H1 (cell line): ENCODE results near the gene EML1. TPM values are rescaled to one million over a fixed set of nuclear protein-coding genes. Genes with fewer than 3 reads are reported as not detected.

Experiments
- CTCF ChIA-PET: fragments of 300-600 bp; sonication (Branson Sonifier 250); formaldehyde crosslinking; loops from one replicate; lab custom pipeline; 2021; ENCODE audit not compliant: partially characterized antibody; lab: Charles Lee
- POLR2A ChIA-PET: fragments of 300-600 bp; sonication (Branson Sonifier 250); formaldehyde crosslinking; loops from one replicate; lab custom pipeline; 2021; ENCODE audit warnings: inconsistent platforms; ENCODE audit not compliant: partially characterized antibody; lab: Charles Lee
- DNase-seq, 2 experiments: peaks; one replicate each; pipeline versions ENCODE4 v3.0.0 to v3.0.0-alpha.2; 2010 to 2022; ENCODE audit warnings: low spot score in 2 of 2, low read depth in 1 of 2, mixed read lengths in 1 of 2
- FAIRE-seq: peaks from 2 replicates; lab custom pipeline; 2011; peaks lifted over from hg19 to GRCh38; lab: Jason Lieb, UNC
- H2AFZ ChIP-seq: 2 replicates; pipeline ENCODE4 v1.8.1; 2012; ENCODE audit warnings: low read length, inconsistent platforms
- H2AK5ac ChIP-seq: 2 replicates; pipeline ENCODE4 v1.6.1; 2013; ENCODE audit warnings: low read depth, low read length
- H2BK120ac ChIP-seq: replicated peaks from 2 replicates; pipeline ENCODE3; 2013; ENCODE audit warnings: low read depth, low read length, inconsistent platforms
- H2BK12ac ChIP-seq: 2 replicates; pipeline ENCODE4 v1.6.1; 2013; ENCODE audit warnings: low read depth, low read length
- H2BK15ac ChIP-seq: 2 replicates; pipeline ENCODE4 v1.6.1; 2013; ENCODE audit warnings: low read length
- H2BK20ac ChIP-seq: 2 replicates; pipeline ENCODE4 v1.6.1; 2013; ENCODE audit warnings: low read length
- H2BK5ac ChIP-seq: 2 replicates; pipeline ENCODE4 v1.6.1; 2013; ENCODE audit warnings: low read depth, low read length
- H3K14ac ChIP-seq: 2 replicates; pipeline ENCODE4 v1.6.1; 2013; ENCODE audit warnings: inconsistent platforms; ENCODE audit not compliant: insufficient read length
- H3K18ac ChIP-seq: 2 replicates; pipeline ENCODE4 v1.6.1; 2013; ENCODE audit warnings: low read length; ENCODE audit errors: extremely low read depth
- H3K23ac ChIP-seq: 2 replicates; pipeline ENCODE4 v1.6.1; 2013; ENCODE audit warnings: inconsistent platforms; ENCODE audit not compliant: insufficient read length
- H3K23me2 ChIP-seq: 2 replicates; pipeline ENCODE4 v1.6.1; 2013; ENCODE audit warnings: low read depth, low read length
- H3K27ac ChIP-seq: 2 replicates; pipeline ENCODE4 v1.6.1; 2011; ENCODE audit warnings: low read depth, low read length, inconsistent platforms
- H3K27me3 ChIP-seq, 4 experiments: replicated peaks in 1 of 4; 1 replicate in 1 of 4; 2 replicates in 3 of 4; pipeline versions ENCODE4 v1.6.1 to v1.8.1; 2011 to 2013; ENCODE audit warnings: low read length in 3 of 4, mild to moderate bottlenecking in 3 of 4, inconsistent platforms in 2 of 4, mixed read lengths in 2 of 4, moderate library complexity in 1 of 4; ENCODE audit not compliant: control insufficient read depth in 3 of 4, insufficient read depth in 3 of 4; ENCODE audit errors: extremely low read depth in 1 of 4
- H3K36me3 ChIP-seq, 4 experiments: 2 replicates each; pipeline versions ENCODE4 v1.6.1 to v1.8.1; 2011 to 2013; ENCODE audit warnings: mild to moderate bottlenecking in 4 of 4, low read length in 3 of 4, moderate library complexity in 2 of 4, control low read depth in 1 of 4, inconsistent platforms in 1 of 4; ENCODE audit not compliant: insufficient read depth in 4 of 4, control insufficient read depth in 2 of 4
- H3K4ac ChIP-seq: replicated peaks from 2 replicates; pipeline ENCODE3; 2013; ENCODE audit warnings: low read length, low read depth, mixed read lengths, inconsistent platforms; ENCODE audit not compliant: insufficient read length
- H3K4me1 ChIP-seq, 4 experiments: replicated peaks in 1 of 4; 1 replicate in 1 of 4; 2 replicates in 3 of 4; pipeline versions ENCODE4 v1.6.1 to v1.8.1; 2011 to 2013; ENCODE audit warnings: low read length in 3 of 4, inconsistent platforms in 2 of 4, mixed read lengths in 1 of 4; ENCODE audit not compliant: insufficient read depth in 4 of 4, control insufficient read depth in 3 of 4
- H3K4me2 ChIP-seq, 2 experiments: 2 replicates each; pipeline versions ENCODE4 v1.6.1 to v1.8.1; 2011 to 2013; ENCODE audit warnings: low read depth in 2 of 2, low read length in 2 of 2, control low read depth in 1 of 2, inconsistent platforms in 1 of 2, mild to moderate bottlenecking in 1 of 2; ENCODE audit not compliant: insufficient read depth in 1 of 2
- H3K4me3 ChIP-seq, 4 experiments: fragments of 200-600, 300-600 bp in 1 of 4; sonication (generic), shearing (Covaris generic), sonication (Bioruptor Twin) in 1 of 4; 2 replicates each; pipeline versions ENCODE4 v1.5.1 to v1.8.1; 2011 to 2016; ENCODE audit warnings: low read length in 4 of 4, low read depth in 3 of 4, control low read depth in 2 of 4, inconsistent platforms in 2 of 4, mild to moderate bottlenecking in 2 of 4, mixed read lengths in 1 of 4, moderate library complexity in 1 of 4; ENCODE audit not compliant: insufficient read depth in 2 of 4; ENCODE audit errors: extremely low read depth in 1 of 4
- H3K56ac ChIP-seq: replicated peaks from 2 replicates; pipeline ENCODE3; 2013; ENCODE audit warnings: low read depth, mild to moderate bottlenecking, mixed read lengths, low read length, inconsistent platforms; ENCODE audit not compliant: insufficient read length
- H3K79me1 ChIP-seq: 2 replicates; pipeline ENCODE4 v1.6.1; 2013; ENCODE audit warnings: low read depth, low read length, control low read depth
- H3K79me2 ChIP-seq, 2 experiments: 2 replicates each; pipeline versions ENCODE4 v1.6.1 to v1.8.1; 2012 to 2013; ENCODE audit warnings: low read length in 2 of 2, mild to moderate bottlenecking in 2 of 2, inconsistent platforms in 1 of 2; ENCODE audit not compliant: insufficient read depth in 2 of 2, control insufficient read depth in 1 of 2
- H3K9ac ChIP-seq, 4 experiments: replicated peaks in 1 of 4; 1 replicate in 1 of 4; 2 replicates in 3 of 4; pipeline versions ENCODE4 v1.6.1 to v1.8.1; 2011 to 2013; ENCODE audit warnings: low read depth in 3 of 4, low read length in 3 of 4, control low read depth in 2 of 4, mild to moderate bottlenecking in 2 of 4, moderate library complexity in 2 of 4, inconsistent platforms in 1 of 4; ENCODE audit errors: extremely low read depth in 1 of 4
- H3K9me3 ChIP-seq, 2 experiments: 2 replicates each; pipeline versions ENCODE4 v1.6.1 to v1.8.1; 2012 to 2013; ENCODE audit warnings: mild to moderate bottlenecking in 2 of 2, moderate library complexity in 2 of 2, control low read depth in 1 of 2, inconsistent platforms in 1 of 2, low read depth in 1 of 2, low read length in 1 of 2, mixed read lengths in 1 of 2; ENCODE audit not compliant: insufficient read depth in 2 of 2
- H4K20me1 ChIP-seq, 2 experiments: replicated peaks in 1 of 2; 2 replicates each; pipeline versions ENCODE3 to v1.8.1; 2011 to 2013; ENCODE audit warnings: inconsistent platforms in 2 of 2, low read length in 2 of 2, mild to moderate bottlenecking in 1 of 2; ENCODE audit not compliant: insufficient read depth in 2 of 2, control insufficient read depth in 1 of 2
- H4K5ac ChIP-seq: 2 replicates; pipeline ENCODE4 v1.6.1; 2013; ENCODE audit warnings: low read length, low read depth, mixed read lengths, inconsistent platforms; ENCODE audit not compliant: insufficient read length
- H4K8ac ChIP-seq: 2 replicates; pipeline ENCODE4 v1.8.0; 2013; ENCODE audit warnings: mild to moderate bottlenecking, moderate library complexity, low read length, inconsistent platforms; ENCODE audit not compliant: insufficient read depth; ENCODE audit errors: extremely low read depth
- H4K91ac ChIP-seq: replicated peaks from 2 replicates; pipeline ENCODE3; 2013; ENCODE audit warnings: low read length, mixed read lengths, inconsistent platforms; ENCODE audit not compliant: insufficient read length
- KDM1A ChIP-seq: fragments of 200-600, 300-600 bp; sonication (generic); IDR thresholded peaks from 2 replicates; pipeline ENCODE4 v1.7.1; 2016; ENCODE audit warnings: mild to moderate bottlenecking, low read length, borderline replicate concordance
- PHF8 ChIP-seq: fragments of 200-600 bp; sonication (generic); conservative IDR thresholded peaks from 2 replicates; pipeline ENCODE4 v1.7.1; 2012; ENCODE audit warnings: low read depth, mild to moderate bottlenecking, inconsistent platforms, low read length, moderate library complexity
- WGBS, 2 experiments: shearing (Covaris generic) in 1 of 2; methylation state at CpG; one replicate each; pipeline versions ENCODE4 v1.1.6 to v1.1.7; 2013 to 2015; ENCODE audit warnings: low lambda C conversion rate in 2 of 2, mixed read lengths in 2 of 2, inconsistent platforms in 1 of 2, low coverage in 1 of 2, missing lambda C conversion rate in 1 of 2; ENCODE audit not compliant: insufficient replicate concordance in 2 of 2, insufficient coverage in 1 of 2, insufficient read length in 1 of 2; ENCODE audit errors: extremely low coverage in 1 of 2, missing lambda C conversion rate in 1 of 2; 5-methylcytosine and 5-hydroxymethylcytosine counted together
- polyA plus RNA-seq, 7 experiments: library from polyadenylated mRNA; depleted of rRNA in 3 of 7; stranded (reverse) in 5 of 7; unstranded in 2 of 7; fragments of >200 nt in 5 of 7; fragments of 200-250 nt in 2 of 7; gene quantifications; 1 replicate in 5 of 7; 2 replicates in 1 of 7; 4 replicates in 1 of 7; pipeline versions ENCODE4 v1.2.1 to v1.2.3, GENCODE V29; 2011 to 2013; ENCODE audit warnings: missing spikeins in 2 of 7, mixed read lengths in 2 of 7
- total RNA-seq: library from RNA; stranded (reverse); fragmentation: NEBNext Ultra II Directional; extraction: Animal tissue kit (Norgen Biotek cat#: 25700); gene quantifications from 2 replicates; pipeline ENCODE4 v1.2.1, GENCODE V29; 2021

EML1 gene
- total and polyA plus RNA-seq, 2 of the 8 experiments (the other 6 are each of a cell fraction or from before 2014, with no cell fraction given) = 11.1 to 24.7 TPM

DNA sequence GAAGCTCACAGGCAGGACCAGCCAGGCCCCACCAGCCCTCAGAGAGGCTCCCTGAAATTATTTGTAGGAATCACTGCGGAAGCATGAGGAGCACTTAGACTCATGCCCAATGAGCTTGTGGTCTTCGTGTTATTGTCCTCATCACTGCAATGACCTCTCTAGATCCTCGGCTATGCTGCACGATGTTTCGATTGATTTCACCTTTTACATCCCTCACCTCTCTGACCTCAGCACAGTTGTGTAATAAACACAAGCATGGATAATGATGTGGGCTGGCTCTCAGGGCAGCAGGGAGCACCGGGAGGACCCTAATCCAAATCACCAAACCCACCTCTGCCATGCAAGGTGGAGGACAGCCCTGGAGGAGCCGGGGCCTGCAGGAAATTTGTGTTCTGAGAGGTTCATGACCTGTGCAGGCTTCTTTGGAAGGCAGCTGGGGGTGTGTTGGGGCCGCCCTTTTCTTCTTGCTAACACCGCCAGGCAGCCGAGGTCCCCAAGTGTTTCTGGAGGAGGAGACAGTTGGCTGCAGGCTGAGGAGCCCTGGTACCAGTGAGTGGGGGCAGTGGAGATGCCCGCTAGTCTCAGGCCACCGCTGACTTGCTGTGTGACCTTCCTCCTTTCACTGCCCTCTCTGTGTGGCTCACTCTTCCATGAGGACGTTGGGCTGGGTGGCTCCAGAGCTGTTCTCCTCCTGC lies 29.5 kb upstream of the EML1 start:
- no peak overlapping the region for H3K18ac ChIP-seq
- no peak overlapping the region for H2AK5ac ChIP-seq
- H3K79me2 ChIP-seq = no peaks in the 10 kb centered on the region
- H3K23ac ChIP-seq = no peak overlapping the region
- no peak overlapping the region for H3K9ac ChIP-seq
- no peaks in the 10 kb centered on the region for H3K27me3 ChIP-seq
- no peak overlapping the region for H2BK120ac ChIP-seq
- H2AFZ ChIP-seq = no peak overlapping the region
- H2BK5ac ChIP-seq = no peak overlapping the region
- DNase-seq = no peak
- no peak overlapping the region for H3K4me3 ChIP-seq
- H3K27ac ChIP-seq = no peak overlapping the region
- no peak overlapping the region for H2BK20ac ChIP-seq
- no peak overlapping the region for H3K56ac ChIP-seq
- peaks cover 0 to 13% (median 6%) of the 10 kb centered on the region in 4 experiments; a peak in 4 of 7 replicates for H3K4me1 ChIP-seq
- H3K4ac ChIP-seq = no peak overlapping the region
- no peak for FAIRE-seq
- peak overlapping the region; percentile 81; the same call in 1 of the 2 replicates for H4K8ac ChIP-seq
- H4K91ac ChIP-seq = no peak overlapping the region
- H2BK12ac ChIP-seq = no peak overlapping the region
- H3K36me3 ChIP-seq = no peaks in the 10 kb centered on the region
- no peaks in the 10 kb centered on the region for H3K23me2 ChIP-seq
- 88% methylated on average over 13 of the region's 13 CpGs; no CpG with 5 or more reads in 1 of the 2 experiments for WGBS, 2 experiments
- H4K20me1 ChIP-seq = no peaks in the 10 kb centered on the region
- H2BK15ac ChIP-seq = 0 out of 2 replicates have a peak overlapping the region, but pooled peaks have one; percentile 54
- H4K5ac ChIP-seq = no peak overlapping the region
- no peaks in the 10 kb centered on the region for H3K79me1 ChIP-seq
- ChIA-PET POLR2A (interaction anchor here (1.4 to 2.5 kb wide), 2 partner anchors 10 to 33 kb away, joined by 3 to 8 read pairs; no protein-coding TSS in a partner anchor), CTCF (interaction anchor here (0.6 to 2.4 kb wide), 6 partner anchors 9 to 183 kb away, joined by 3 to 6 read pairs (median 4); no protein-coding TSS in a partner anchor)
- no peak overlapping the region for H3K14ac ChIP-seq
- H3K4me2 ChIP-seq = no peak overlapping the region
- H3K9me3 ChIP-seq = no peaks in the 10 kb centered on the region
- no peak for TF ChIP-seq PHF8
- 0 out of 2 replicates have a peak, but pooled peaks have one; percentile 30 for TF ChIP-seq KDM1A
- TF ChIP-seq, all 59 proteins: peak for 1
